H9 (cell line): ENCODE measurements around the gene APC. TPM values are rescaled to one million over a fixed set of nuclear protein-coding genes. Genes with fewer than 3 reads are reported as not detected.

Experiments used
- DNase-seq: peaks from one replicate; pipeline ENCODE4 v3.0.0-alpha.2; 2017
- H2AFZ ChIP-seq: one replicate; pipeline ENCODE4 v1.6.1; 2013; ENCODE audit warnings: mild to moderate bottlenecking, low read length, control low read depth, moderate library complexity
- H2AK5ac ChIP-seq: 2 replicates; pipeline ENCODE4 v1.6.1; 2013; ENCODE audit warnings: low read length, control low read depth, mixed read lengths; ENCODE audit not compliant: insufficient read length
- H2BK120ac ChIP-seq: one replicate; pipeline ENCODE4 v1.6.1; 2013; ENCODE audit warnings: low read depth, mild to moderate bottlenecking, low read length, control low read depth, inconsistent platforms; ENCODE audit not compliant: poor library complexity, severe bottlenecking
- H2BK12ac ChIP-seq: 2 replicates; pipeline ENCODE4 v1.6.1; 2013; ENCODE audit warnings: low read length, control low read depth, mixed read lengths, low read depth; ENCODE audit not compliant: insufficient read length
- H2BK15ac ChIP-seq: 2 replicates; pipeline ENCODE4 v1.6.1; 2013; ENCODE audit warnings: low read depth, low read length, control low read depth
- H2BK20ac ChIP-seq: one replicate; pipeline ENCODE4 v1.6.1; 2013; ENCODE audit warnings: low read depth, mild to moderate bottlenecking, low read length, control low read depth, inconsistent platforms; ENCODE audit not compliant: poor library complexity, severe bottlenecking
- H2BK5ac ChIP-seq: 2 replicates; pipeline ENCODE4 v1.6.1; 2013; ENCODE audit warnings: low read length, control low read depth, mixed read lengths; ENCODE audit not compliant: insufficient read length
- H3K14ac ChIP-seq: 2 replicates; pipeline ENCODE4 v1.6.1; 2013; ENCODE audit warnings: low read length, control low read depth; ENCODE audit not compliant: insufficient read depth
- H3K18ac ChIP-seq: 2 replicates; pipeline ENCODE4 v1.6.1; 2013; ENCODE audit warnings: low read depth, mild to moderate bottlenecking, mixed read lengths, low read length, control low read depth; ENCODE audit not compliant: insufficient read length
- H3K23ac ChIP-seq: 2 replicates; pipeline ENCODE4 v1.6.1; 2013; ENCODE audit warnings: low read length, control low read depth, mixed read lengths, low read depth; ENCODE audit not compliant: insufficient read length
- H3K23me2 ChIP-seq: 2 replicates; pipeline ENCODE4 v1.6.1; 2013; ENCODE audit warnings: low read depth, mild to moderate bottlenecking, mixed read lengths, low read length, control low read depth; ENCODE audit not compliant: insufficient read length, poor library complexity, severe bottlenecking
- H3K27ac ChIP-seq: 2 replicates; pipeline ENCODE4 v1.5.1; 2013; ENCODE audit warnings: low read length, control low read depth, mixed read lengths, low read depth; ENCODE audit not compliant: insufficient read length
- H3K27me3 ChIP-seq: 2 replicates; pipeline ENCODE4 v1.6.1; 2013; ENCODE audit warnings: low read length, control low read depth, inconsistent platforms; ENCODE audit not compliant: insufficient read depth
- H3K4ac ChIP-seq: 2 replicates; pipeline ENCODE4 v1.6.1; 2013; ENCODE audit warnings: low read depth, mild to moderate bottlenecking, control low read depth, inconsistent platforms, low read length, moderate library complexity
- H3K4me1 ChIP-seq: 2 replicates; pipeline ENCODE4 v1.6.1; 2013; ENCODE audit warnings: low read length, control low read depth, inconsistent platforms; ENCODE audit not compliant: insufficient read depth
- H3K4me2 ChIP-seq: 2 replicates; pipeline ENCODE4 v1.6.1; 2013; ENCODE audit warnings: low read length, control low read depth, mixed read lengths; ENCODE audit not compliant: insufficient read length, insufficient read depth
- H3K56ac ChIP-seq: 2 replicates; pipeline ENCODE4 v1.6.1; 2013; ENCODE audit warnings: low read depth, mild to moderate bottlenecking, mixed read lengths, low read length, control low read depth; ENCODE audit not compliant: insufficient read length
- H3K79me1 ChIP-seq: 2 replicates; pipeline ENCODE4 v1.6.1; 2013; ENCODE audit warnings: low read depth, mild to moderate bottlenecking, moderate library complexity, low read length, control low read depth, inconsistent platforms; ENCODE audit not compliant: insufficient read depth, poor library complexity, severe bottlenecking
- H3K79me2 ChIP-seq: 2 replicates; pipeline ENCODE4 v1.6.1; 2013; ENCODE audit warnings: low read length, control low read depth, inconsistent platforms; ENCODE audit not compliant: insufficient read depth
- H3K9ac ChIP-seq: 2 replicates; pipeline ENCODE4 v1.6.1; 2013; ENCODE audit warnings: low read length, control low read depth, mixed read lengths; ENCODE audit not compliant: insufficient read length; ENCODE audit errors: extremely low read depth
- H3K9me3 ChIP-seq: one replicate; pipeline ENCODE4 v1.6.1; 2013; ENCODE audit warnings: low read depth, low read length, inconsistent platforms; ENCODE audit not compliant: control insufficient read depth
- H3T11ph ChIP-seq: one replicate; pipeline ENCODE4 v1.6.1; 2013; ENCODE audit warnings: mild to moderate bottlenecking, low read length, control low read depth, inconsistent platforms
- H4K20me1 ChIP-seq: one replicate; pipeline ENCODE4 v1.6.1; 2013; ENCODE audit not compliant: control insufficient read depth, insufficient read length, insufficient read depth
- H4K5ac ChIP-seq: 2 replicates; pipeline ENCODE4 v1.6.1; 2013; ENCODE audit warnings: low read depth, mild to moderate bottlenecking, mixed read lengths, low read length, control low read depth; ENCODE audit not compliant: insufficient read length
- H4K8ac ChIP-seq: replicated peaks from 2 replicates; pipeline ENCODE4 v1.6.1; 2013; ENCODE audit warnings: low read length, control low read depth, mixed read lengths, low read depth; ENCODE audit not compliant: insufficient read length
- H4K91ac ChIP-seq: 2 replicates; pipeline ENCODE4 v1.6.1; 2013; ENCODE audit warnings: low read depth, mild to moderate bottlenecking, moderate library complexity, mixed read lengths, low read length, control low read depth; ENCODE audit not compliant: insufficient read length
- H3K27ac Mint-ChIP-seq, 3 experiments: 2 replicates in 2 of 3; 3 replicates in 1 of 3; pipeline ENCODE4 v1.8.0; 2020 to 2021; ENCODE audit warnings: mixed read lengths in 3 of 3, mild to moderate bottlenecking in 1 of 3, moderate library complexity in 1 of 3
- H3K27me3 Mint-ChIP-seq: 2 replicates; pipeline ENCODE4 v1.8.0; 2021; ENCODE audit warnings: low read depth, mild to moderate bottlenecking, moderate library complexity, mixed read lengths
- H3K36me3 Mint-ChIP-seq, 3 experiments: 2 replicates in 2 of 3; 3 replicates in 1 of 3; pipeline ENCODE4 v1.8.0; 2020 to 2021; ENCODE audit warnings: low read depth in 3 of 3, mixed read lengths in 3 of 3; ENCODE audit not compliant: insufficient read depth in 1 of 3
- H3K4me1 Mint-ChIP-seq, 2 experiments: 2 replicates each; pipeline ENCODE4 v1.8.0; 2020; ENCODE audit warnings: mixed read lengths in 2 of 2
- H3K4me3 Mint-ChIP-seq, 2 experiments: 2 replicates in 1 of 2; 3 replicates in 1 of 2; pipeline ENCODE4 v1.8.0; 2020 to 2021; ENCODE audit warnings: mild to moderate bottlenecking in 2 of 2, mixed read lengths in 2 of 2, moderate library complexity in 1 of 2
- H3K9me3 Mint-ChIP-seq, 2 experiments: 2 replicates in 1 of 2; 3 replicates in 1 of 2; pipeline ENCODE4 v1.8.0; 2020; ENCODE audit warnings: mild to moderate bottlenecking in 2 of 2, mixed read lengths in 2 of 2, moderate library complexity in 1 of 2
- CTCF ChIP-seq: fragments of 200-600 bp; sonication (generic); conservative IDR thresholded peaks from 3 replicates; pipeline ENCODE4 v1.8.0; 2021; ENCODE audit warnings: antibody characterized with exemption, mild to moderate bottlenecking
- WGBS: extraction: QIAGEN DNeasy Blood & Tissue Kit; methylation state at CpG from one replicate; pipeline ENCODE4 v1.1.7; 2013; ENCODE audit warnings: missing lambda C conversion rate, low lambda C conversion rate, mixed read lengths; ENCODE audit not compliant: insufficient read length; ENCODE audit errors: extremely low coverage; 5-methylcytosine and 5-hydroxymethylcytosine counted together
- total RNA-seq: library from RNA; stranded (reverse); gene quantifications from 2 replicates; pipeline ENCODE4 v1.2.1, GENCODE V29; 2021

APC gene
- total RNA-seq, 1 experiment from 2014 or later = 29.3 TPM

- WGBS = no CpG with 5 or more reads among the region's 2 CpGs
- Mint-ChIP-seq H3K36me3 (peaks cover 6 to 42% (median 25%) of the 10 kb centered on the region in 3 experiments; a peak in 6 of 7 replicates), H3K4me1 (0 out of 4 replicates have a peak, but pooled peaks cover 0 to 6% of the 10 kb centered on the region in 2 experiments), H3K9me3 (no peaks in the 10 kb centered on the region), H3K4me3 (no peak overlapping the region), H3K27ac (no peak overlapping the region), H3K27me3 (no peaks in the 10 kb centered on the region)
- no peaks in the 10 kb centered on the region for H3K23me2 ChIP-seq
- DNase-seq = no peak
- H3K14ac ChIP-seq = no peak overlapping the region
- no peak overlapping the region for H4K8ac ChIP-seq
- H3K27ac ChIP-seq = no peak overlapping the region
- H3K4me1 ChIP-seq = no peaks in the 10 kb centered on the region
- no peak overlapping the region for H2BK5ac ChIP-seq
- H4K5ac ChIP-seq = no peak overlapping the region
- TF ChIP-seq CTCF = no peak
- H2AFZ ChIP-seq = no peak overlapping the region
- no peak overlapping the region for H2AK5ac ChIP-seq
- no peak overlapping the region for H3K18ac ChIP-seq
- H2BK15ac ChIP-seq = no peak overlapping the region
- H3K9me3 ChIP-seq = no peaks in the 10 kb centered on the region
- H2BK12ac ChIP-seq = no peak overlapping the region
- no peaks in the 10 kb centered on the region for H4K20me1 ChIP-seq
- H3K23ac ChIP-seq = no peak overlapping the region
- H2BK120ac ChIP-seq = no peak overlapping the region
- H3K79me1 ChIP-seq = no peaks in the 10 kb centered on the region
- H3K56ac ChIP-seq = no peak overlapping the region
- H4K91ac ChIP-seq = no peak overlapping the region
- no peaks in the 10 kb centered on the region for H3K27me3 ChIP-seq
- no peaks in the 10 kb centered on the region for H3K79me2 ChIP-seq
- H3K4ac ChIP-seq = no peak overlapping the region
- H3K4me2 ChIP-seq = no peak overlapping the region
- no peak overlapping the region for H3T11ph ChIP-seq
- no peak overlapping the region for H2BK20ac ChIP-seq
- H3K9ac ChIP-seq = no peak overlapping the region
Observed at GRCh38 chr5:112883192-112883591, 145.5 kb downstream of the APC start.
